NCI-H345 (cell line): ENCODE results near the gene UBLCP1.
"Not testable (repeated sequence)": the region's sequence is repeated elsewhere in the genome, so short reads cannot be mapped to it uniquely, and the experiment has no call there.

Experiments
- DNase-seq: peaks from one replicate; lab custom pipeline; 2025; lab: John Stamatoyannopoulos, UW

Gene UBLCP1

DNA sequence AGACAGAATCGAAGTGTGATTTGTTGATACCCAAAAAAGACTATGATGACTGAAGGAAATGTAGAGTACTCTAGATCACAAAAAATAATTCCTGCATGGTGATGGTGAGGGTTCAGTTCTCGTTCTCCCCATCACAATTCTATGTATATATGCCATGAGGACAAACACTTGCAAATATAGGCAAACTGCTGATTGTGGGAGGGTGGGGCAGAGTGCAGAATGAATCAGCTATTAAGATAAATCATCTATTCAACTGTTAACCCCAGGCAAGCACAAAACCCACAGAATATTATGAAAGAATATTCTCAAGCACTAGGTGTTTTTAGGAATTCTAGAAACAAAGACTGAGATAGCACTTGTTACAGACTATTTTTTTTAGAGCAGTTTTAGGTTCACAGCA, 13.9 kb upstream of the UBLCP1 start:
- DNase-seq: no peak

DNA sequence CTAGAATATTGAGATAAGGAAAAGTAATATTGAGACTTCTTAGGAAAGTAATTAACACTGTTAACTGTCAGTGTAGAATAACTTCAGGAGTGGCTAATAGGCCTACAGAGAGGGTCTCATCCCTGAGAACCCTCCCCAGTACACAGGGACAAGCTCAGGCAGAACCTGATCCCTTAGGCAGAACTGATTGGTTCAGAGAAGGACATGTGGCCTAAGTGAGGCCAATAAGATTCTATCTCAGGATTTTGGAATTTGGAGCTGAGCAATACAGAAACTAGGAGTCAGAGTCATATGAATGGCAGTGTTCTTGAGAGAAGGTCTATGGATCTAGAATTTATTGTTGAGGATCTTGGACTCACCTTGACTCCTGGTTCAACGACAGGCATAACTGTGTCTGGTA, 10.9 kb upstream of the UBLCP1 start:
- no peak for DNase-seq

DNA sequence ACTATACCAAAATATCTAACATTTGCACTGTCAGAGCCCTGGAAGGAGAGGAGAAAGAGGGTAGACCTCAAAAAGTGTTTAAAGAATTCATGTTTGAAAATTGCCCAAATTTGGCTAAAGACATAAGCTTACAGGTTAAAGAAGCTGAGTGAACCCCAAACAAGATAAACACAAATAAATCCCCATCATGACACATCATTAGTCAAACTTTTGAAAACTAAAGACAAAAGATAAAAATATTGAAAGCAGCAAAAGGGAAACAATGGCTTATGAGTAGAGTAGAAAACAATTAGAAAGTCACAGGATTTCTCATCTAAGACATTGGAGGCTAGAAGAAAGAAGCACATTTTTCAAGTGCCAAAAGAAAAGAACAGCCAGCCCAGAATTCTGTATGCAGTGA, 6.1 kb upstream of the UBLCP1 start:
- DNase-seq: no peak

DNA sequence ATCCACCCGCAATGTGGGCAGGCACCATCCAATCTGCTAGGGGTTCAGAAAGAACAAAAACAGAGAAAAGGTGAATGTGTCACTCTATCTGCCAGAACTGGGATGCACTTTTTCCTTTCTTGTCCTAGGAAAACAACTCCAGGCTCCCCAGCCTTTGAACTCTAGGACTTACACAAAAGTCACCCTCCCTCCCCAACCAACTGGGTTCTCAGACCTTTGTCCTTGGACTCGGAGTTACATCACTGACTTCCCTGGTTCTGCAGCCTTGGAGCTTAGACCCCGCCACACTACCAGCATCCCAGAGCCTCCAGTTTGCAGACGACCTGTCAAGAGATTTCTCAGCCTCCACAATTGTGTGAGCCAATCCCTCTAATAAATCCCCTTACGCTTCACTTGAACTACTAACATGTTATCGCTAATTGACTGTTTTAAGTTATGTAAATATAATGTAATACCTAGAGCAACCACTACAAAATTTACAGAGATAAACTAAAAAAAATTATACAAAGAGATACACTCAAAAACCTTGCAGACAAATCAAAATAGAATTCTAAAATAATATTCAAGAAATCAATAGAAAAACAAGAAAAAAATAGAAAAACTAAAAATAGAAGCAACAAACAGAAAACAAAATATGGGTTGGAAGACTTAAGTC, 5.3 kb upstream of the UBLCP1 start:
- DNase-seq: no peak

DNA sequence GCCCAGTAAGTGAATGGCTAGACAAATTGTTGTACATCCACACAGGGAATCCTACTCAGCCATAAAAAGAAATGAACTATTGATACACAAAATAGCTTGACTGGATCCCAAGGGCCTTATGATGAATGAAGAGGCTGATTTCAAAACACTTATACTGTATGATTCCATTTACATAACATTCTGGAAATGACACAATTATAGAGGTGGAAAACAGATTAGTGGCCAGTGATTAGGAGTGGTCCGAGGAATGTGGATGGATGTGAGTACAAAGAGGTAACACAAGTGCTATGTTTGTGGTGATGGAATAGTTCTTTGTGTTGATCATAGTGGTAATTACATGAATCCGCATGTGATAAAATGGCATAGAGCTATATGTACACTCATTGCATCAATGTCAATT, 4.7 kb upstream of the UBLCP1 start:
- no peak for DNase-seq

DNA sequence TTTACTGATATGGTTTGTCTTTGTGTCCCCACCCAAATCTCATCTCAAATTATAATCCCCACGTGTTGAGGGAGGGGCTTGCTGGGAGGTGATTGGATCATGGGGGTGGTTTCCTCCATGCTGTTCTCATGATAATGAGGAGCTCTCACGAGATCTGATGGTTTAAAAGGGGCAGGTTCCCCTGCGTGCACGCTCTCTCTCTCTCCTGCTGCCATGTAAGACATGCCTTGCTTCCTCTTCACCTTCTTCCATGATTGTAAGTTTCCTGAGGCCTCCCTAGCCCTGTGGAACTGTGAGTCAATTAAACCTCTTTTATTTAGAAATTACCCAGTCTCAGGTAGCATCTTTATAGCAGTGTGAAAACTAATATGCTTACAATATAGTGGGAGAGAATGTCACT, 2.9 kb upstream of the UBLCP1 start:
- DNase-seq: not testable (repeated sequence)

DNA sequence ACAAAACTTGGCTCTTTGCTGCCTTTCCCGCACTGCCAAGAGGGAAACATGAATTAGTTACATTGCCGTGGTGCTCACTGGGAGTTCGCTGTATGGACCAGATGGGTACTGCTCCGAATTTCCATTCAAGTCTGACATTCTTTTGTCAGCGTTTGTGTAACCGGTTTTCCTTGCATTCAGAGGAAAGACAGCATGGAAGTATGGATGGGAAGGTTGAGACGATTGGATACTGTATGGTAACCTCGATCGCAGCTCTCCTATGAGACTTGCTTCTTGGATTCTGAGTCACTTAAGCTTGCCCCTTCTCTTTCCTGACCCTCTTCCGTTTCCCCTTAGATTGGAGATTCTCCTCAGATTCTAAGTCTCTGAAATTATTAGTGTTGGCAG, 625 bp upstream of the UBLCP1 start:
- peak; percentile 24 for DNase-seq

DNA sequence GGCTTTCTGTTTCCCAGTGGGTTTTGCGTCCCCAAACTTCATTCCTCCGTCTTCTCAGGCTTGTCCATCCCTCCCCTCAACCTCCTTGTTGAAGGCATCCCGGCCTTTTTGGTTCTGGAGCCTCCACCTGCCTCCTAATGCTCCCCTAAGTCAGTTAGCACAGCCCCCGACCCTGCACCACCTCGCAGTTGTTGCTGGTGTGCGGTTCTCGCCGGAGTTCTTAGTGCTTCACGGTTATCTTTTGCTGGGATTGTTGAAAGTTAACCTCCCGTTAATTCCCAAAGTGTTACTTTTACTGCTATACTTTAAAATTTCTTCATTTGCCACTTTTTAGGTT, 447 bp downstream of the UBLCP1 start:
- DNase-seq: no peak

DNA sequence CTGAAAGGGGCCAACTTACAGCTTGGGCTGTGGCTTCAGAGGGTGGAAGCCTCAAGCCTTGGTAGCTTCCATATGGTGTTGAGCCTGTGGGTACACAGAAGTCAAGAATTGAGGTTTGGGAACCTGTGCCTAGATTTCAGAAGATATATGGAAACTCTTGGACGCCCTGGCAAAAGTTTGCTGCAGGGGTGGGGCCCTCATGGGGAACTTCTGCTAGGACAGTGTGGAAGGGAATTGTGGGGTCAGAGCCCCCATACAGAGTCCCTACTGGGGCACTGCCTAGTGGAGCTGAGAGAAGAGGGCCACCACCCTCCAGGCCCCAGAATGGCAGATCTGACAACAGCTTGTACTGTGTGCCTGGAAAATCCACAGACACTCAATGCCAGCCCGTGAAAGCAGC, 3.7 kb downstream of the UBLCP1 start:
- not testable (repeated sequence) for DNase-seq

DNA sequence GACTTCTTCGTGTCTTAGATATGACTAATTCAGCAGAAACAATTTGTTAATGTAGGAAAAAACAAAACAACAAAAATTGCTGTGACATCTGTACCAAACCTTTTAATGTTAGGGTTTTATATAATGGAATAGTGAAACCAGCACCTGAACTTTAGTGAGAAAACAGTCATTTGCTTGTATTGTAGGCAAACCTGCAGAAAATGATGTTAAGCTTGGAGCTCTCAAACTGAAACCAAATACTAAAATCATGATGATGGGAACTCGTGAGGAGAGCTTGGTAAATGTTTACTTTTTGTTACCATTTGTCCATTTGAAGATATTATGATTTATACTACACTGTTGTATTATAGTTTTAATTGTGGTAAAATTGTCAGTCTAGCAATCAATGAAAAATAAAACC, 6.6 kb downstream of the UBLCP1 start:
- DNase-seq: no peak

DNA sequence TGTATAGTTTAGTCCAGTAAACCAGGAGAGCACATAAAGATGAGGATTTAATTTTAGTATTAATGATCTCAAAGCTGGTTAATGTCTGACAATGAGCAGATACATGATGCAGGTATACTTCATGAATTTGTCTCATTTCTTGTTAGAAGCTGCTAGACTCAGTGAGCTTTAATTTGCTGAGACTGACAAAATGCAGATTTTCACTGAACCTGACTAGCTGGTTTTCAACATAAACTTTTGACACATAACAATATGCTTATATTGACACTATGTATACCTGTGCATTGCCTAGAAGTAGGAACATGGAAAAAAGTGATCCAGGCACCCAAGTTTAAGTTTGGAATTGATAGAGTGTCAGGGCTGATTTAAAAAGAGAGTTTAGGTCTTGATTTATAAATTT, 10.8 kb downstream of the UBLCP1 start:
- DNase-seq: no peak

DNA sequence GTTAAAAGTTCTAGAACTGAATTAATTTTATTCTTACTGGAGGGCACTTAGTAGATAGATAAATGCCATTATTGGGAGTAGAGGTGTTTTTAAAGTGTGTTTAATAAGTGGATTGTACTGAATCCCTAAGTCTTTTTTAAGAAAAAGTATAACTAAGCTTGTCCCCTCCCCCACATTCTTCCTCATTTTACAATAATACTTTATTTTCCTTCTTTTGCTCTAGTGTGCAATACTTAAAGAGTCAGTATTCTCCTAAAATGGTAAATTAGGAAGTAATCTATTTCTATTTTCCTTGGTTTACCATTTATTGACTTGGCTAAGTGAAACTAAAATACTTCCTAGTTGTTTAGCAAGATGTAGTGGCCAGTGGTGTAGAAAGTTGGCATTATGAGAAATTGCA, 11.6 kb downstream of the UBLCP1 start:
- no peak for DNase-seq

DNA sequence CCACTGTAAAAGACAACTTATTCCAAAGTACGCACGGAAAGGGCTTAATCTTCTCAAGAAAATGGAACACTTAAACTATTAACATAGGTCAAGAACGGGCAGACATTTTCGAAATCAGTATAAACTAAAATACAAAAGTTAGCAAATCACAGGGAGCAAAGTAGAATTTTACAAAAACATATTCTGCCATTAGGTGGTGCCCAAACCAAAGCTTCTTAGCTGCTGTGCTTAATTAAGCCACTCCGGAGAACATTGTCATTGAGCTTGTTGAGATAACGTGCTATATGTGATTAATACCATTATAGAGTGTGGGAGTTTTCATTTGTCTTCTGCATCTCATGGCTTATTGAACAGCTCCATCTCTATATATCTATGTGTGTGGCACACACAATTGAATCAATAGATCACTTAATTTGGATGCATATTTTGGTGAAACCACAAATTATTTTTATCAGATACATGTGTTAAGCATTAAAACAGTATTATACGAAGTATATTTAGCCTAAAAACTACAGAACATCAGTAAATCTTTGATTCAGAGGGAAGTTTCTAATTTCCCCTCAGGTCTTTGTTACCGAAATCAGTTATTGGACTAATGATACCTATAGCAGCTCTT, 23.4 kb downstream of the UBLCP1 start:
- DNase-seq: peak; percentile 2

DNA sequence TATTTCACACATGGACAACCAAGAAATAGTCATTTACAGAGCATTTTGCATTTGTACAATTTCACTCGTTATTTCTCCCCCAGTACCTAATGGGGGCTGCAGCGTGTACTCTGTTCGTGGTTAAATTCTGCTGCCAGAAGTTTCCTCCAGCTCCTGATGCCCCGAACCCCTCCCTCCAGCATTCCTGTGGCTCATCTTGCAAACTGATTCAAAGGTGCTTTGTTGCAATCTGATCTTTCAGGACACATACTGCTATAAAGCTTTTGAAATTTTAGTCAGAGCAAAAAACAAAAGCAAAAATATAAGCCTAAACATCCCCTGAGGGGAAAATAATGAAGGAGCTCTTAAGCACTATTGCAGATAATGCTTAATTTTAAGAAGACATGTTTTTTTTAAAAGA, 27.7 kb downstream of the UBLCP1 start:
- DNase-seq: no peak

DNA sequence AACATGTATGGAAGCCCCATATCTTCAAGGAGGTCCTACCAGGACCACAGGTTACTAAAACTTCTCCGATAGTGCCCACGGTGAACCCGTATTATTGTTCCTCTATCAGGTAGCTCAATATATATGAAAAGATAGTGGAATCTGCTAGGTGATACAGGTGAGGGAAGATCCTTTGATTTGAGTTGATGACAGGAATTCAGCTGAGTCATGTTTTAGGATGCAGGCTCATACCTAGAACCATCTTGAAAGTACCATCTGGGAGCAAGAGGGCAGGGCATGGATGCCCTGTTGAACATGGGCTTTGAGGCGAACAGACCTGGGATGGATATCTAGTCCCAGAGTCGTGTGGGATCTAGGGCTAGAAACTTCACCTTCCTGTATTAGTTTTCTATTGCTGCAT, 31.8 kb downstream of the UBLCP1 start:
- no peak for DNase-seq

DNA sequence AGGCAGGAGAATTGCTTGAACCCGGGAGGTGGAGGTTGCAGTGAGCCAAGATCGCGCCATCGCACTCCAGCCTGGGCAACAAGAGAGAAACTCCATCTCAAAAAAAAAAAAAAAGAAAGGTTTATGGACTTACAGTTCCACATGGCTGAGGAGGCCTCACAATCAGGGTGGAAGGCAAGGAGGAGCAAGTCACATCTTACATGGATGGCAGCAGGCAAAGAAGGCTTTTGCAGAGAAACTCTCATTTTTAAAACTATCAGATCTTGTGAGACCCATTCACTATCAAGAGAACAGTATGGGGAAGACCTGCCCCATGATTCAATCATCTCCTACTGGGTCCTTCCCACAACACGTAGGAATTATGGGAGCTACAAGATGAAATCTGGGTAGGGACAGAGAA, 34.2 kb downstream of the UBLCP1 start:
- not testable (repeated sequence) for DNase-seq

DNA sequence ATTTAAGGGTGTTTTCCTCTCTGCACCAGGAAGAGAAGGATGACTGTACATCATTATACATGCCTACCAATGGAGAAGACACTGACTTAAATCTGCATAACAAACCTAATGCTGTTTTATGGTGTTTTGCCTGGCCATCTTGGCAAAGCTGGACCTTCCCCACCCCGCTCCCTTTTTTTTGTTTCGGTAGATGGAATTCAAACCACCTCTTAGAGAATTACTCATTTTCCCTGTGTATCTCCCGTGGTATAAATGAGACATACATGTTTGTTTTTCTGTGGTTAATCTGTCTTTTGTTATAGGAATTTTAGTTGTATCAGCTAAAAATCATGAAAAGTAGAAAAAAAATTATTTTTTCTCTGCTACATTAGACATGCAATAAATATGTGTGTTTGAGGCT, 38.4 kb downstream of the UBLCP1 start:
- DNase-seq: no peak

DNA sequence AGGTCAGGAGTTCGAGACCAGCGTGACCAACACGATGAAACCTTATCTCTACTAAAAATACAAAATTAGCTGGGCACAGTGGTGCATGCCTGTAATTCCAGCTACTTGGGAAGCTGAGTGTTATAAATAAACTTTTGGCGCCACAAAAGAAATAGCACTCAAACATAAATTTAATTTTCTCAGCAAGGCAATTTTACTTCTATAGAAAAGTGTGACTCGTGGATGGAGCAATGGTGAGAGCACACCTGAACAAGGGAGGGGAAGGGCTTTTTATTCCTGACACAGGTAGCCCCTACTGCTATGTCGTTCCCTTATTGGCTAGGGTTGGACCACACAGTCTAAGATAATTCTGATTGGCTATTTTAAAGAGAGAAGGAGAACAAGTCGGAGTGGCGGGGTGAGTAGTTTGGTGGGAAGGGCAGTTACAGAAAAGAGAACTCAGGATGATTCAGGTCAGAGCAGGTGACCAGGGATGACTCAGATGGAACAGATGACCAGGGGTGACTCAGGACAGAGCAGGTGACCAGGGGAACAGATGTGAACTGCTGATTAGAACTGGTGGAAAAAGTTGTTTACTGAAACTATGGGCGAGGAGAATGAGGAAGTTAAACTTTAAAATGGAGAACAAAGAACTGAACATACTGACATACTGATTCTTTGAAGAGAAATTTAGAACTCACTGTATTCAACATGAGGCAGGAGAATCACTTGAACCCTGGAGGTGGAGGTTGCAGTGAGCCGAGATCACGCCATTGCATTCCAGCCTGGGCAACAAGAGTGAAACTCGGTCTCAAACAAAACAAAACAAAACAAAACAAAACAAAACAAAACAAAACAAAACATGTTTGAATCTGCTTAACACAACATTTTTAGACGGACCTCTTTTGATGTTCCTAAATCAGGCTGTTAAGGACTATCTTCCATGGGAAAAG, 39.1 kb downstream of the UBLCP1 start:
- not testable (repeated sequence) for DNase-seq

DNA sequence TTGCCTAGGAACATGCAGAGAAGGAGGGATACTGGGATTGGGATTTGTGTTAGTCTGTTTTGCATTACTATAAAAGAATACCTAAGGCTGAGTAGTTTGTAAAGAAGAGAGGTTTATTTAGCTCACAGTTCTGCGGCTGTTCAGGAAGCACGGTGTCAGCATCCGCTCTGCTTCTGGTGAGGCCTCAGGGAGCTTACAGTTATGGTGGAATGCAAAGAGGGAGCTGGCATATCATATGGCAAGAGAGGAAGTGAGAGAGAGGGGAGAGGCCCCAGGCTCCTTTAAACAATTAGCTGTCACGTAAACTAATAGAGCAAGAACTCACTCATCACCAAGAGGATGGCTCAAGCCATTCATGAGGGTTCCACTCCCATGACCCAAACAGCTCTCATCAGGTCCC, 40.2 kb downstream of the UBLCP1 start:
- DNase-seq: no peak

DNA sequence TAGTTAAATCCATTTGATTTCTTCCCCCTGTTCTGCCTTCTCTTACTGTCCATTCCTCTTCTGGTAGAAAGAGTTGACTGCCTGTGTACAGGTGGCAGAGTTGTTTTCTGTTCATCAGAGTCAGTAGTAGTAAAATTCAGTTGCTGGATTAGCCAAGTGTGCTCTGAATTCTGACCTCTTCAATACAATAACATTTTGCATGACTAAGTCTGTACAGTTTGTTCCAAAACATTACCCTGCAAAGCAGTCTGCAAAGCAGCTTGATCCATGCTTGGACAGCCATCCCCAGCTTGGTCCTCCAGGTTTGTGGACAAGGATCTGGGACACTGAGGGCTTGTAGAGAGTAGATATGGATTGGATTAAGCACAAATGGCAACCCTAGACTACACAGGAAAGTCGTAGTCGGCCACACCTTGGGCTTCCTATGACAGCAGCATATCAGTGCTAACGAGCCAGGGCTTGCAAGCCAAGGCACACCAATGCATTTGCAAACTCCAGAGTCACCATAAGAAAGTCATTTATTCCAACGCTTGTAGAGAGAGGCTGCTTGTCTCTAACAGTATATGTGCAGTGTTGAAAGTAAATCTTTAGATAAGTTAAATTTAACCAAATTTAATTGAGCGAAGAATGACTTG, 42.0 kb downstream of the UBLCP1 start:
- no peak for DNase-seq

DNA sequence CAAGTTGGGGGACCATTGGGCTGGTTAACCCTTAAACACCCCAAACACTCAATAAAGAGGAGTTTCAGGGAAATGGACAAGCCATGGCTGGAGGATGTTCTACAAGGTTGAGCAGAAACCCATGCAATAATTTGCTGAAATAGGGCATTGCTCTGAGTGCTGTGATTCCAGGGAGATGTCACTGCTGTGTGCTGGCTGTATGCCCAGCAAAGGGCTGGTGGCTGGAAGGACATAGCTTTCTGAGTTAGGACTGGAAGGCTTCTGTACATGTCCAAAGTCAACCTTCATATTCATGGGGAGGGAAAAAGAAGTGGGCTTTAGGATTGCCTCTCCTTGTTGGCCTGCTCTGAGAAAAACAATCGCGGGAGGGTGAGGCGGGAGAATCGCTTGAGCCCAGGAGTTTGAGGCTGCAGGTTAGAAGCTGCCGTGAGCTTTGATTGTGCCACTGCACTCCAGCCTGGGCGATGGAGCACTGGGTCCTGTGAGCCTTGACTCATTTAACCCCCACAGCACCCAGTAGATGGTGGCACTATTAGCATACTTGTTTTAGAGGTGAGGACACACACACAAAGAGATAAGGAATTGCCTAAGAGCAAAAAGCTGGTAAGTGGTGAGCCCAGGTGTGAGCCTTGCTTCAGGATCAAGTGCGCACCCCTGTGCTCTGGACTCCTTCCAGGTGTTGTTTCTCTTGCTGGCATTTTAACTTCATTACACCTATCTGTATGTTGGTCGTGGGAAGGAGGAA, 46.8 kb downstream of the UBLCP1 start:
- DNase-seq: no peak

DNA sequence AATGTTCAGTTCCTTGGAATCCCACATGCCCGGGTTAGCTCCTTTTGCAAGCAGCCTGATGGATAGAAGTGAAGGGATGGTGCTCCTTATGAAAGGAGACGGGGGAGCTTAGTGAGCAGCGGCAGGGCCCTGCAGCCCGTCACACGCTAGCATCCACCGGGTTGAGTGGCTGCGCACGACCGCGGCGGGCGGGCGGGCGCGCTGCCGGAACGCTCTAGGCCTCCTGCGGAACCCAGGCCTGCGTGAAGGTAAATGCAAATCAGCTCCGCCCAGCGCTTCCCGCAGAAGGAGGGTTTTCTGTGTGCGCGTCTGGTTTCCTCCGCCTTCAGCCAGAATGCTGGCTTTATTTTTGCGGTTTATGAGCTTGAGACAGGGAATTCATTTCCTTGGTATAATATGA, 47.4 kb downstream of the UBLCP1 start:
- peak; percentile 21 for DNase-seq
